ENCODE results near the gene FAF1.

FAF1 gene

DNA sequence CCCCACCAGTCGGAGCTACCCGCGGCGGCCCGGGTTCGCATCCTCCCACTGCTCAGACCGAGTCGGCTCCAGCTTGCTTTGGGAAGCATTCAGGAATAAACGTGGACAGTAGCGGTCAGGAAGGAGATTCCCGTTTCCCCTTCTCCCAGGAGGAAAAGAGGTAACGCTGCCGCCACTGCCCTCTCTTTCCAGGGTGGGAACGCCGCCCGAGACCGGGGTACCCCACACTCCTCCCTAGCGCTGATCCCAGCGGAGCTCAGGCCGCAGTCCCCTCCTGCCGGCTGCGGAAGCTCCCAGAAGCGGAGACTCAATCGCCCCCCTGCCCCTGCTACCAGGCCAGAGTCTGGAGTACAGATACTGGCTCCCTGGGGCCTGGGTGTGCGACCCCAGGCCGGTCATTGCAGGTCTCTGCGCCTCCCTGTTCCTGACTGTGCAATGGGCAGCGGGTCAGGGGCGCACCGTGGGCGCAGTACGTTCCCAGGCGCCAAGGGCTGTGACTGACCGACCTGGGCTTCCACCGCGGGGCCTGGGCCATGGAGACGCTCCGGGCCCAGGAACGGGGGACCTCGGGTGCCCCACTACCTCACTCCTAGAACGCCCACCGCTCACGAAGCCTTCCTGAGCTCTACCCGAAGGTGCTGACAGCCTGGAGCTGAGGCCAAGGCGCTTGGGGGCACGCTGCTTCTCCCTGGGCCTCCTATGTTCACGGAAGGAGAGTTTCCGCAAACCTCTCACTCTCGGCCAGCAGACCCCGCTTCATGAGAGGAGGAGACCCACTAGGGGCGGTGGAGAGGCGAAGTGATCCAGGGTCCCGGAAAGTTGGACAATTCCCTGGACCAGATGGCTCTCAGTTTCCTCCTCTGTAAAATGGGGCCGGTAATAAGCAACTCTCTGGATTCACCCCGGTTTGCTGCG, 544.6 kb downstream of the FAF1 start:
- DNase-seq (ENCODE audit: low read depth), result no peak

- no peak for DNase-seq (ENCODE audit: low read depth)
Observed at GRCh38 chr1:50414853-50415234, 545.2 kb downstream of the FAF1 start.

DNA sequence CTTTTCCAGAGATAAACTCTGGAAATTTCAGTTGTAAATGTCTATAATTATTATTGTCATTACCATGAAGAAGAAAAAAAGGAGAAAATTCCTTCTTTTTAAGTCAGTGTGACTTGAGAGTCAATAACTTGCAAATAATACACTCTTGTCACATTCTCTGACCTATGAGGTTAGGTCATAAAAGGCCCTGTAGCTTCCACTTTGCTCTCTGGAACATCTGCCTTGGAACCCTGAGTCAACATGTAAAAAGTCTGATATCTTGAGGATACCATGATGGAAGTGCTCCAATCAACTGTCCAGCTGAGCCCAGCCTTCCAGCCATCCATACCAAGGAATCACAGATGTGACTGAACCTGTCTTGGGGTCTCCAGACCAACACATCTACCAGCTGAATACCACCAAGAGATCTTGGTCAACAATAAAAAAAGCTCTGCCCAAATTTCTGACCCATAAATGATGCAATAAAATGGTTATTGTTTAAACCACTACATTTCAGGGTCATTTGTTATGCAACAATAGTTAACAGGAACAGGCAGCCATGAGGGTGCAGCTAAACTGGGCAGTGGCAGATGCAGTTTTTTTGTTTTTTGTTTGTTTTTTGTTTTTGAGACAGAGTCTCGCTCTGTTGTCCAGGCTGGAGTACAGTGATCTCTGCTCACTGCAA, 547.1 kb downstream of the FAF1 start:
- no peak for DNase-seq (ENCODE audit: low read depth)

GRCh38 chr1:50405814-50406213, 554.3 kb downstream of the FAF1 start:
- no peak for DNase-seq (ENCODE audit: low read depth)

DNA sequence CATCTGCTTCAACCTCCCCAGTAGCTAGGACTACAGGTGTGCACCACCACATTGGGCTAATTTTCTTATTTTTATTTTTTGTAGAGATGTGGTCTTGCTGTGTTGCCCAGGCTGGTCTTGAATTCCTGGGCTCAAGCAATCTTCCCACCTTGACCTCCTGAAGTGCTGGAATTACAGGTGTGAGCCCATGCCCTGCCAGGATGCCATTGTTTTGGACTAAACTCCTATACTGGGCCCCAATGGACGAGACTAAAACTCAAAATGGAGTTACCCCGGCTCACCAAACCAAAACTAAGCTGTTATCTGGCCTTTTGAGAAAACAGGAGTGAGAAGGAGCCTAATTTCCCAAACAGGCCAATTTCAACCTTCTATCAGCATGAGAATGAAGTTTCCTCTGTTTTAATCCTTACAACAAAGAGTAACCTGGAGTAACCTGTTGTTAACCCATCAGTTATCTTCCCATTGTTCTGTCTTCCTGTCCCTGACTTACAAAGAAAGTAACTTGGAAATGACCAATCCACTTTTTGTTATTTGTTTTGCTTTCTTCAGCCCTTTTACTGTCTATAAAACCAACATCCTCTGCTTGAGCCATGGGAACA, 566.4 kb downstream of the FAF1 start:
- DNase-seq (ENCODE audit: low read depth), result no peak
